Loucy (cell line): ENCODE data around the gene MUC5B.
A peak's percentile ranks its signal among the peaks of the same experiment; 100 is the strongest.

Source experiments
- H2AFZ ChIP-seq: fragments of 200-600 bp; sonication (generic); 2 replicates; pipeline ENCODE4 v1.6.0; 2016; ENCODE audit warnings: antibody characterized with exemption, mild to moderate bottlenecking, low read length, moderate library complexity
- H3F3A ChIP-seq: fragments of 200-600 bp; 2 replicates; pipeline ENCODE4 v1.6.0; 2016; ENCODE audit warnings: antibody characterized with exemption, low read depth, mild to moderate bottlenecking
- H3K27me3 ChIP-seq: fragments of 200-600 bp; sonication (generic); 2 replicates; pipeline ENCODE4 v1.6.1; 2014; ENCODE audit warnings: low read length, mild to moderate bottlenecking; ENCODE audit not compliant: insufficient read depth, poor library complexity, severe bottlenecking
- H3K36me3 ChIP-seq: fragments of 200-600 bp; sonication (generic); 2 replicates; pipeline ENCODE4 v1.6.1; 2016; ENCODE audit warnings: low read length; ENCODE audit not compliant: insufficient read depth
- H3K4me1 ChIP-seq: fragments of 200-600 bp; sonication (generic); 2 replicates; pipeline ENCODE4 v1.5.1; 2014; ENCODE audit warnings: low read length, mild to moderate bottlenecking; ENCODE audit not compliant: insufficient read depth, poor library complexity, severe bottlenecking
- H3K4me2 ChIP-seq: fragments of 200-600 bp; sonication (generic); 2 replicates; pipeline ENCODE4 v1.6.0; 2014; ENCODE audit warnings: antibody characterized with exemption, low read length, low read depth, mild to moderate bottlenecking; ENCODE audit not compliant: poor library complexity, severe bottlenecking
- H3K4me3 ChIP-seq: fragments of 200-600 bp; sonication (generic); 2 replicates; pipeline ENCODE4 v1.5.1; 2014; ENCODE audit warnings: low read length, mild to moderate bottlenecking, mixed read lengths; ENCODE audit not compliant: poor library complexity, severe bottlenecking
- H3K79me2 ChIP-seq: fragments of 200-600 bp; sonication (generic); 2 replicates; pipeline ENCODE4 v1.6.1; 2014; ENCODE audit warnings: low read length; ENCODE audit not compliant: insufficient read depth
- H3K9ac ChIP-seq: fragments of 200-600 bp; sonication (generic); 2 replicates; pipeline ENCODE4 v1.6.0; 2014; ENCODE audit warnings: mild to moderate bottlenecking, low read depth, low read length, moderate library complexity; ENCODE audit not compliant: poor library complexity, severe bottlenecking
- H3K9me2 ChIP-seq: fragments of 200-600 bp; sonication (generic); replicated peaks from 2 replicates; pipeline ENCODE4 v1.6.1; 2016; ENCODE audit warnings: low read depth, low read length, mixed read lengths
- H3K9me3 ChIP-seq: fragments of 200-600 bp; sonication (generic); 2 replicates; pipeline ENCODE4 v1.6.1; 2014; ENCODE audit warnings: mild to moderate bottlenecking, antibody characterized with exemption, low read length, low read depth; ENCODE audit not compliant: insufficient read depth
- H4K20me1 ChIP-seq: fragments of 200-600 bp; sonication (generic); 2 replicates; pipeline ENCODE4 v1.6.0; 2014; ENCODE audit warnings: antibody characterized with exemption, low read length, mild to moderate bottlenecking; ENCODE audit not compliant: insufficient read depth, poor library complexity, severe bottlenecking
- CTCF ChIP-seq: fragments of 200-600 bp; sonication (generic); conservative IDR thresholded peaks from 2 replicates; pipeline ENCODE4 v1.5.1; 2014; ENCODE audit warnings: mild to moderate bottlenecking, antibody characterized with exemption, low read length
- EZH2phosphoT487 ChIP-seq: fragments of 200-600 bp; IDR thresholded peaks from 2 replicates; pipeline ENCODE4 v1.6.1; 2018; ENCODE audit warnings: antibody characterized with exemption, mild to moderate bottlenecking, moderate library complexity, borderline replicate concordance

MUC5B gene

GRCh38 chr11:1310772-1311468, 88.1 kb downstream of the MUC5B start:
- Histone ChIP-seq H3F3A (no peaks in the 10 kb centered on the region; the same call in 1 of the 2 replicates), H3K4me1 (peaks cover 35% of the 10 kb centered on the region), H3K9me2 (no peaks in the 10 kb centered on the region), H3K9ac (peak overlapping the region; percentile 92), H3K79me2 (peaks cover 44% of the 10 kb centered on the region), H3K4me3 (peak overlapping the region; percentile 87), H3K27me3 (no peaks in the 10 kb centered on the region), H4K20me1 (peaks cover 23% of the 10 kb centered on the region), H3K9me3 (no peaks in the 10 kb centered on the region), H2AFZ (peak overlapping the region; percentile 93), H3K36me3 (no peaks in the 10 kb centered on the region), H3K4me2 (peak overlapping the region; percentile 90)
- TF ChIP-seq CTCF (no peak), EZH2phosphoT487 (no peak)
